GM12874 (cell line): ENCODE measurements around the gene PILRB.

ENCODE experiments used
- TF ChIP-seq, protein P1 (sequence below): IDR thresholded peaks from 2 replicates; pipeline ENCODE4 v1.5.1; 2011; ENCODE audit warnings: low read depth, mild to moderate bottlenecking, control low read depth, low read length, moderate library complexity; ENCODE audit not compliant: insufficient read depth

The PILRB gene

DNA sequence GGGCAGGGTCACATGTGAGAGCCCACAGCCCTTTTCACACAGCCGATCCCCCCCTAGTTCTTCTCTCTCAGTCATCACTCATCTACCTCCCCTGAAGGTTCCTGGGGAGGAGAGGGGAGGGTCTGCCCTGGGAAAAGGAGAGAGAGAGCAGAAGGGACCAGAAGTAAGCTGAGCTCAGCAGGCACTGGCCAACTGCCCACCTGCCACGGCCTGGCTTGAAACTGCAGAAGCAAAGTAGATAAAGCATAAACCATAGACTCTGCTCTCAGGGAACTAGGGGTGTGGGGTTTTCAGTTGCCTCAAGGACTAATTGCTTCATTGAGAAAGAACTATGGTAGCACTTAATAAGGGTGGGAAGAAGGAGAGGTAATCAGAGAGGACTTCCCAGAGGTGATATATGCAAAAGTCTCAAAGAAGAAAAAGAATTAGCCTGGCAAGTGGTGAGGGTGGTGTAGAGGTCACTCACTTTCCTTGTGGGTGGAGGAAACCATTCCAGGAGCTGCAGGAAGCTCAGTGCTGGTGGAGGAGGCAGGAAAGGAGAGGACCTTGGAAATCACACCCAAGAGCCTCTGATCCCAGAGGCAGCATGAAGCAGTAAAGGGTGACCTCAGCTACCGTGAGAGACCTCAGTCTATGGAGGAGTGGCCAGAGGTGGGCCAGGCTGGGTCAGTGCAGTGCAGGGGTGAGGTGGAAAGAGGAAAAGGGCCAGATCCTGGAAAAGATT lies 32.5 kb downstream of the PILRB start:
- TF ChIP-seq, protein P1, sequence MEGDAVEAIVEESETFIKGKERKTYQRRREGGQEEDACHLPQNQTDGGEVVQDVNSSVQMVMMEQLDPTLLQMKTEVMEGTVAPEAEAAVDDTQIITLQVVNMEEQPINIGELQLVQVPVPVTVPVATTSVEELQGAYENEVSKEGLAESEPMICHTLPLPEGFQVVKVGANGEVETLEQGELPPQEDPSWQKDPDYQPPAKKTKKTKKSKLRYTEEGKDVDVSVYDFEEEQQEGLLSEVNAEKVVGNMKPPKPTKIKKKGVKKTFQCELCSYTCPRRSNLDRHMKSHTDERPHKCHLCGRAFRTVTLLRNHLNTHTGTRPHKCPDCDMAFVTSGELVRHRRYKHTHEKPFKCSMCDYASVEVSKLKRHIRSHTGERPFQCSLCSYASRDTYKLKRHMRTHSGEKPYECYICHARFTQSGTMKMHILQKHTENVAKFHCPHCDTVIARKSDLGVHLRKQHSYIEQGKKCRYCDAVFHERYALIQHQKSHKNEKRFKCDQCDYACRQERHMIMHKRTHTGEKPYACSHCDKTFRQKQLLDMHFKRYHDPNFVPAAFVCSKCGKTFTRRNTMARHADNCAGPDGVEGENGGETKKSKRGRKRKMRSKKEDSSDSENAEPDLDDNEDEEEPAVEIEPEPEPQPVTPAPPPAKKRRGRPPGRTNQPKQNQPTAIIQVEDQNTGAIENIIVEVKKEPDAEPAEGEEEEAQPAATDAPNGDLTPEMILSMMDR, result no peak

GRCh38 chr7:100393233-100393905 lies 35.5 kb downstream of the PILRB start:
- TF ChIP-seq, protein P1, result no peak

GRCh38 chr7:100394077-100394476 lies 36.2 kb downstream of the PILRB start:
- TF ChIP-seq, protein P1, result no peak

GRCh38 chr7:100396421-100396982 lies 38.6 kb downstream of the PILRB start:
- TF ChIP-seq, protein P1, result no peak

- TF ChIP-seq, protein P1, result no peak
Observed at GRCh38 chr7:100397315-100398081, 39.6 kb downstream of the PILRB start.

- TF ChIP-seq, protein P1, result no peak
Observed at GRCh38 chr7:100398239-100398638, 40.3 kb downstream of the PILRB start.

DNA sequence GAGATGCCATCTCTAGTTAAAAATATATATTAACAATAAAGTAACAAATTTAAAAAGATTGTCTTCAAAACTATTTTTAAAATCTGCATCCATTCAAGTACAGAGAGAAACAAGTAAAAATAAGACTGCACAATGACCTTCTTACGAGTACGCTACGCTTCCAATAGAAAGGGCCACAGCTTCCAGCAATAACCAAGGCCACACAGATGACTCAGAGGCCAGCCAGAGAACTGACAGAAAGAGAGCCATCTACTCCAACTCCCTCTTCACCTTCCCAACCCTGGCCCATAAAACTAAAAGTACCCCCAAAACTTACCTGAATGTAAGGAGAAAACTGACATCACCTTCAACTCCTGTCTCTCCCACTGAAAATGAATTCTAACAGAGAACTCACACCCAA lies 42.1 kb downstream of the PILRB start:
- TF ChIP-seq, protein P1, result no peak
